GM18951 (cell line): ENCODE data around the gene NPLOC4.
"Not testable (repeated sequence)": the region's sequence is repeated elsewhere in the genome, so short reads cannot be mapped to it uniquely, and the experiment has no call there.

Experiments
- POLR2A ChIP-seq: IDR thresholded peaks from 4 replicates; pipeline ENCODE4 v1.6.1; 2011; ENCODE audit warnings: mild to moderate bottlenecking; ENCODE audit not compliant: insufficient read length, insufficient read depth; ENCODE audit errors: extremely low read depth
- in situ Hi-C: fragments of 300-500 bp; cut with MboI; formaldehyde crosslinking; loops from one replicate; pipeline ENCODE4 v1.12.0; 2022; ENCODE audit warnings: low sequenced_read_pairs, mixed read lengths, inconsistent platforms; ENCODE audit not compliant: unreplicated experiment

Gene NPLOC4

DNA sequence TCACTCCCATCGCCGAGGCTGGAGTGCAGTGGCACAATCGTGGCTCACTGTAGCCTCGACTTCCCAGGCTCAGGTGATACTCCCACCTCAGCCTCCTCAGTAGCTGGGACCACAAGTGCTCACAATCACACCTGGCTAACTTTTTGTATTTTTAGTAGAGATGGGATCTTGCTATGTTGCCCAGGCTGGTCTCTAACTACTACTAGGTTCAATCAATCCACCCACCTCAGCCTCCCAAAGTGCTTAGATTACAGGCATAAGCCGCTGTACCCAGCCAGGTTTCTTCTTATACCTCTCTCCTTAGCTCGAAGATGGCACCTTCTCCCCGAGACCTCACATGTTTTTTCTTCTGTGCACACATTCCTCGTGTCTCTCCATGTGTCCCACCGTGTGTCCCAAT is 3.1 kb upstream of the NPLOC4 start:
- no peak for TF ChIP-seq POLR2A

DNA sequence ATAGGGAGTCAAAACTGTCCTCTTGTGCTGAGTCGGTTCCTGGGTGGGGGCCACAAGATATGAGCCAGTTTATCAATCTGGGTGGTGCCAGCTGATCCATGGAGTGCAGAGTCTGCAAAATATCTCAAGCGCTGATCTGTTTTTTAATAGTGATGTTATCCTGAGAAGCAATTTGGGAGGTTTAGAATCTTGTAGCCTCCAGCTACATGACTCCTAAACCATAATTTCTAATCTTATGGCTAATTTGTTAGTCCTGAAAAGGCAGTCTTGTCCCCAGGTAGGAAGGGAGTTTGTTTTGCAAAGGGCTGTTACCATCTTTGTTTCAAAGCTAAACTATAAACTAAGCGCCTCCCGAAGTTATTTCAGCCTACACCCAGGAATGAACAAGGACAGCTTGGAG is 1.8 kb upstream of the NPLOC4 start:
- no peak for TF ChIP-seq POLR2A
- in situ Hi-C loops = no loop called here

More for the DNA sequence above, 3.1 kb upstream of the NPLOC4 start:
- in situ Hi-C loops = no loop called here

DNA sequence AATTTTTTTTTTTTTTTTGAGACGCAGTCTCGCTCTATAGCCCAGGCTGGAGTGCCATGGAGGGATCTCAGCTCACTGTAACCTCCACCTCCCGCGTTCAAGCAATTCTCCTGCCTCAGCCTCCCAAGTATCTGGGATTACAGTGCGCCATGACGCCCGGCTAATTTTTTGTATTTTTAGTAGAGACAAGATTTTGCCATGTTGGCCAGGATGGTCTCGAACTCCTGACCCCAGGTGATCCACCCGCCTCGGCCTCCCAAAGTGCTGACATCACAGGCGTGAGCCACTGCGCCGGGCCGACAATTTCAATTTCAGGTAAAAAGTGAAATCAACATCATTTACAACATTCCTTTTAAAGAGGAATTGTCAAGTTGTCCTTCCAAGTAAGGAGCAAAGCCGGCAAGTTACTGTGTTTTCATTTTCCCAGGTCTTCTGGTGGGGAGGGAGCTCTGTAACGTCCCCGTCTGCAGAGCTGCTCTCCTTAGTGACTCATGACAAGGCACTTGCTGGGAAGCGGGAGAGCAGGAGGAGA is 873 bp downstream of the NPLOC4 start:
- in situ Hi-C loops = no loop called here
- no peak for TF ChIP-seq POLR2A

DNA sequence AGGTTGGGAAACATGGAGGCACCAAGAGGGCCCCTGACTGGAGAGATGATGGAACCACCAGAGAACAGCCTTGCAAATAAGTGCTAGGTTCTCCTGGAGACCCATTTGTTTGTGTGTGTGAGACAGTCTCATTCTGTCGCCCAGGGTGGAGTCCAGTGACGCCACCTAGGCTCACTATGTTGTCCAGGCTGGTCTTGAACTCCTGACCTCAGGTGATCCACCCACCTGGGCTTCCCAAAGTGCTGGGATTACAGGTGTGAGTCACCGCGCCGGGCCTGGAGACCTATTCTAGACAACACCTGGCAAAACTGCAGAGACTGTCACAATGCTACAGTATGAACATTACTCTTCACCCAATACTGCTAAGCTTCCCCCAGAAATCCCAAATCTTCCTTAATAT is 1.5 kb downstream of the NPLOC4 start:
- in situ Hi-C loops = no loop called here

DNA sequence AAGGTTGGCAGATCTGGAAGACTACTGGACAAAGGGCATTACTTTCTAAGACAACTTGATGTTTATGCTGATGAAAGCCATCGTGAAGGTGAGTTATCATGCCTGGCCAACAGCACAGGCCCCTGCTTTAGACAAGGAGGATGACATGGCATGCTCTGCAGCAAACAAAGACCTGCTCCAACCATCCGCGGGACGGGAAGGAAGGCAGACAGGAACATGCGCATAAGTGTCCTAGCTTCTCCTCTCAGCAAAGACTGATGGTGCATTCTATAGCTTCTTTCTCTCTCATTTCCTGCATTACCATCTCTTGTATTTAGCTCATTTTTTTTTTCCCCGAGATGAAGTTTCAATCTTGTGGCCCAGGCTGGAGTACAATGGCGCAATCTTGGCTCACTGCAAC is 5.4 kb downstream of the NPLOC4 start:
- TF ChIP-seq POLR2A = no peak
- in situ Hi-C loops = no loop called here

More for the DNA sequence above, 1.5 kb downstream of the NPLOC4 start:
- no peak for TF ChIP-seq POLR2A

DNA sequence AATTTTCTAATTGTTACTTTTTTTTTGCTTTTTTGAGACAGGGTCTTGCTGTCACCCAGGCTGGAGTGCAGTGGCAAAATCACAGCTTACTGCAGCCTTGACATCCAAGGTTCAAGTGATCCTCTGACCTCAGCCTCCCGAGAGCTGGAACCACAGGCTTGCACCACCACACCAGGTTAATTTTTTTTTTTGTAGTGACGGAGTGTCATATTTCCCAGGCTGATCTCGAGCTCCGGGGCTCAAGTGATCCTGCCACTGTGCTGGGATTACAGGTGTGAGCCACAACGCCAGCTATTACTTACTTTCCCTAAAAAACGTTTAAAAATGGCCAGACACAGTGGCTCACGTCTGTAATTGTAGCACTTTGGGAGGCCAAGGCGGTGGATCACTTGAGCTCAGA is 6.6 kb downstream of the NPLOC4 start:
- in situ Hi-C loops = no loop called here
- no peak for TF ChIP-seq POLR2A

DNA sequence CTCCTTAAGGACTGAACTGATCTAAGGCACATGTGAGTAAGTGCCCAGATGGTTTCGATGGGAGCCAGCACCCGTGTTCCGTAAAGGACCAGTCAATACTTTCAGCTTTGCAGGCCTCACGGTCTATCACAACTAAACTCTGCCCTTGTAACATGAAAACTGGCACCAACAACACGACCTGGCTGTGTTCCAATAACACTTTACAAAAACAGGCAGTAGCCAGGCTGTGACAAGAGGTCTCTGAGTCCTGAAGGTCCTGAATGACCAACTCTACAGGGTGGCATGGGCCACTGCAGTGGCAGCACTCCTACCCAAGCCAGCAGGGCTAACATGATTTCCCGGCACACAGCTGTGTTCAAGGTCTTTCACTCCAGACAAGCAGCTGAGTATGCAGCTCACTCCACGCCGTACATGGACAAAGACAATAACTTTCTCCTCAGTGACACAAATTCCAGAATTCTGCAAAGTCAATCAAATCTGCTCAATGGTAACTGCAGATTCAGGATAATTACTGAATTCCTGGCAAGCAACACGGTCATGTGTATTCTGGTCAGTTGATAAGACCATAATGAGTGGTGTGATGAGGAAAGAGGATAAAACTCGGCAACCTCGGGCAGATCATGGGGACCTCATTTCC is 15.3 kb downstream of the NPLOC4 start:
- in situ Hi-C loops = no loop called here
- TF ChIP-seq POLR2A = no peak

DNA sequence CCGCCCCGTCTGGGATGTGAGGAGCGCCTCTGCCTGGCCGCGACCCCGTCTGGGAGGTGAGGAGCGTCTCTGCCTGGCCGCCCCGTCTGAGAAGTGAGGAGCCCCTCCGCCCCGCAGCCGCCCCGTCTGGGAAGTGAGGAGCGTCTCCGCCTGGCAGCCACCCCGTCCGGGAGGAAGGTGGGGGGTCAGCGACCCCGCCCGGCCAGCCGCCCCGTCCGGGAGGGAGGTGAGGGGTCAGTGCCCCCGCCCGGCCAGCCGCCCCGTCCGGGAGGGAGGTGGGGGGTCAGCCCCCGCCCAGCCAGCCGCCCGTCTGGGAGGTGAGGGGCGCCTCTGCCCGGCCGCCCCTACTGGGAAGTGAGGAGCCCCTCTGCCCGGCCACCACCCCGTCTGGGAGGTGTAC is 18.6 kb downstream of the NPLOC4 start:
- in situ Hi-C loops = not testable (repeated sequence)

DNA sequence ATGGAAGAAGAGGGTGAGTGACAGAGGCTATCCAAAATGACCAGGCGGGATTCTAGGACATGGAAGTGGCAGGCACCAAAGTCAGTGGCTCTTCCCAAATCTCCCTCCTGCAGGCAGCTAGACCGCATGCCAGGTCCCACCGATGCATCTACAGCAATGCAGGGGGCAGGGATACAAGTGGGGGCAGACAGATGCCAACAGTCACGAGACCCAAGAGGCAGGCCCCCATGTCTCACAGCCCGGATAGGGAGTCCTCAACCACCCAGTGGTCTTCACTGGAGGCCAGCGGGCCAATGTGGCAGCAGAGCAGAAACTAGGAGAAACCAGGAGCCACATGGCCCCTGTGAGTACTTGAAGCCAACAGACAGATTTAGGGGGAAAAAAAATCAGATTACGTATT is 20.0 kb downstream of the NPLOC4 start:
- TF ChIP-seq POLR2A = no peak
- in situ Hi-C loops = no loop called here

DNA sequence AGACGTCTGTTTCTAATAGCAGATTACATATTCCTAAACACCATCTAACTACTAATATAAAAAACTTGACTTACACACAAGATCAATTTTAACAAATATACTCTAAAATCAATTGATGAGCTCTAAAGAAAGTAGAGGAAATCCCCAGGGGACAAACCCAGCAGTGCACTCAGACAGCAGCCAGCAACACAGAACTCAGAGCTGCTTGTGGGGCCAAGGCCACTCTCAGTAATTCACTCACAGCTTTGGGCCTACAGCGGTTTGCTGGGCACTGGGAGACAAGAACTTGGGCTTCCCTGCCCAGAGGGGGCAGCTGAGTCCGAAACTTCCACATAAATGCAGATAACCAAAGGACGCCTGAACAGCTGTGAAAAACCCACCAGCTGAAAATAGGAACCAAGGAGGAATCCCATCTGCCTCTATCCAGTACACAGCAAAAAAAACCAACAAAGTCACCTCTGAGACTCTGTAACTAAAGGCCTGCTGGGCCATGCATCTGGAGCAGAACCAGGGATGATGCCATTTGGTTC is 21.4 kb downstream of the NPLOC4 start:
- in situ Hi-C loops = no loop called here
- no peak for TF ChIP-seq POLR2A

DNA sequence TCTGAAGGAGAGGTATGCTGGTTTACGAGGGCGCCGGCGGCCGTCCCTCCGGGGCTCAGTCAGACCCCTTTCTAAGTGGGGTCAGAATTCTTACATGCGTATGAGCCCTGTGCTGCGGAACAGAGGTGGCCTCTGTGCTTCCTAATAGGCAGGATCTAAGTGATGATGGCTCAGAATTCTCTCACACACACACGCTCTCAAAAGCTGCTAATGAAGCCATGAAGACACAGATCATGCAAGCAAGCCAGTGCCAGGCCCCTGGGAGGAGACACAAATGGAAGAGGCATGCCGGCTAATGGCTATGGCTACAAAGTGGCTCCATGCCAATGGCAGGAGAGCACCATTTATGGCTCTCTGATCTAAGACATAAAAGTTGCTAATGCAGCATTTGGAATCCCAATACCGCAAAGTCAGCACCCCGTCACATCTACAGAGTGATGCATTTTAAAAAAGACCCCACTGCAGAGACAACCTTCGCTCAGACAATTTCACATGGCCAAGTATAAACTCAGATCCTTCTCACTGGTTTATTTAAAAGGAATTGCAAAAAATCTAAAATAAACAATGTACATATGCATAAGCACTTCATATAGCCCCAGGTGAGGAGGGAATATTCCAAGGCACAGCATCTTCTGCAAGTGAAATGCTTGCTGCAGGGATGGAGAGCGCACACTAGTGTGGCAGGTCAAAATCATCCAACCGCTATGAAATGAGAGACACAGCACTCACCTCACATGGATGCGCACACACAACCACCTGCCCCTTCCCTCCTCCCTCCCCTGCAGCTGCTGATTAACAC is 24.5 kb downstream of the NPLOC4 start:
- no peak for TF ChIP-seq POLR2A
- in situ Hi-C loops = no loop called here

DNA sequence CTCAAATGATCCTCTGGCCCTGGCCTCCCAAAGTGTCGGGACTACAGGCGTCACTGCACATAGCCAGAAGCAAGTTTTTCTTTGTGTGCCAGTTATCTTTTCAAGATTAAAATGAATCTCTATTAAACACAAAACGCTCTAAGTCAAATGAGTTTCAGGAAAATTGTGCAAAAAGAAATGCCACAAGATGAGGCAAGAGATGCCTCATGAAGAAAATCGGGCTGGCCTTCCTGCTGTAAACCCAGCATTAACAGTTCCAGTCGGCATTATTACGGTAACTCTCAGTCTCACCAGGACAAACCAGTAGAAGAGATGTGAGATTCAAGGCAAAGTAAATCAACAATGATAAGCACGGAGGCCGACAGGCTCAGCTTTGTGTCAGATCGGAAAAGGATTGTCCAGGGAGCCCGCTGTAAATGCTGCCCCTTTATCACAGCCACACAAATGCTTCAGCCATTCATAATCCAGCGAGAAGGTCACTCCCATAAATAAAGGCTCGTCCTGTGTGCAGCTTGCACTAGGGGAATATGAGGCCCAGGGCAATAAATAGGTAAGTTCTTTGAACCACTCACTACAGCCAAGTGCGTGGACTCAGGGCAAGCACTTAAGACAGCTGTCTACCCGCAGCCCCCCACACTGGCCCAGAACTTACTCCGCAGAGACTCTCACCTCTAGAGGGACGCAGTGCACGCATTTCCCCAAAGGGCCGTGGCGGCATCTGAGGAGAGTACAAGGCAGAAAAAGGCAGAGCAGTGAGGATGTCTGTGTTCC is 27.2 kb downstream of the NPLOC4 start:
- in situ Hi-C loops = no loop called here

DNA sequence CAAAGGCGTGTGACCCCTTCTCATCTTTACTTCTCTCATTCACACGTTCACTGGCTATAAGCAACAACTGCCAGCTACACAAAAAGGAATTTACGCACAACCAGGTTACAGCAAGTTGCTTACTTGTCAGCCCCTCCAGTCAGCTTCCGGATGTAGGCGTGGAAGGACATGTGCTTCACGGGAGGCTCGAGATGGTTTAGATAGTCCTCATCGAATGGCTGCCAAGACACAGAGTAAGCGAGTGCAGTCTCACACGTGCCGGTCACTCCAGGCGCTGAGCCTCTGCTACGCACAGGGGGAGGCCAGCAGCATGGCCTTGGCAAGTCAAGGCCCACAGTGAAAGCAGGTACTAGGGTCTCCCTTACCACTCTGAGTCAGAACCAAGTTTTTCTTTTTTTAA is 28.3 kb downstream of the NPLOC4 start:
- in situ Hi-C loops = no loop called here

More for the DNA sequence above, 27.2 kb downstream of the NPLOC4 start:
- no peak for TF ChIP-seq POLR2A

More for the DNA sequence above, 28.3 kb downstream of the NPLOC4 start:
- TF ChIP-seq POLR2A = no peak
